ENCODE results near the gene HAUS2.

DNA sequence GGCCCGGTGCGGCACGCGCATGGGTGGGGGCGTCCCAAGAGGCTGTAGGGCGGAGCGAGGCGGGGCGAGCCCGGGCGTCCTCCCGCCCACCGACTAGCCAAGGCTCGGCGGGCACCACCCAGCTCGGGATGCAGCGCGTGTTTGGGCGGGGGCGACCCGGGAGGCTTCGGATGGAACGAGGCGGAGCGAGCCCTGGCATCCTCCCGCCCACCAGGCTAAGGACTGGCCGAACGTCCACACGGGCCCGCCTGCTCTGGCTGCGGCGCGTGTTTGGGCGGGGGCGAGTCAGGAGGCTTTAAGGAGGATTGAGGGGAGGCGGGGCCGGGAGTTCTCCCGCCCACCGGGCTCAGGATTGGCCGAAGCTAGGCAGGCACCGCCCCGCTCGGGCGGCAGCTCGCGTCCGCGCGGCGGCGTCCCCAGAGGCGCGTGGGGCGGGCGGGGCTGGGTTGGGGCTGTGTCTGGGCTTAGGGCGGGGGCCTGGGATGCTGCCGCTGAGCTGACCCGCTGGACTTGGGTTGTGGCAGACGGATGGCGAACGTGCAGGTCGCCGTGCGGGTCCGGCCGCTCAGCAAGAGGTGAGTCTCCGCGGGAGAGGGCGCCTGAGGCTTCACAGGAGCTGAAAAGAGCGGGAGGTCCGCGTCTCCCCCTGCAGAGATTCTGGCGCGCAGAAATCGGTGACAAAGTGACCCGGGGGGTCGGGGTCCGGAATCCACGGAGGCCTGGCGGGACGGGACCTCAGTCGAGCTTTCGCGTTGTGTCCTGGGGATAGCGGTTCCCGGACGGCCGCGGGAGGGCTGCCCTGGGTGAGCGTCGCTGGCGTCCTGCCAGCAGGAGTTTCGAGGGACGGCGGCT is 26.8 kb downstream of the HAUS2 start, which contains the start of gene STARD9:
- TF ChIP-seq, protein P1, sequence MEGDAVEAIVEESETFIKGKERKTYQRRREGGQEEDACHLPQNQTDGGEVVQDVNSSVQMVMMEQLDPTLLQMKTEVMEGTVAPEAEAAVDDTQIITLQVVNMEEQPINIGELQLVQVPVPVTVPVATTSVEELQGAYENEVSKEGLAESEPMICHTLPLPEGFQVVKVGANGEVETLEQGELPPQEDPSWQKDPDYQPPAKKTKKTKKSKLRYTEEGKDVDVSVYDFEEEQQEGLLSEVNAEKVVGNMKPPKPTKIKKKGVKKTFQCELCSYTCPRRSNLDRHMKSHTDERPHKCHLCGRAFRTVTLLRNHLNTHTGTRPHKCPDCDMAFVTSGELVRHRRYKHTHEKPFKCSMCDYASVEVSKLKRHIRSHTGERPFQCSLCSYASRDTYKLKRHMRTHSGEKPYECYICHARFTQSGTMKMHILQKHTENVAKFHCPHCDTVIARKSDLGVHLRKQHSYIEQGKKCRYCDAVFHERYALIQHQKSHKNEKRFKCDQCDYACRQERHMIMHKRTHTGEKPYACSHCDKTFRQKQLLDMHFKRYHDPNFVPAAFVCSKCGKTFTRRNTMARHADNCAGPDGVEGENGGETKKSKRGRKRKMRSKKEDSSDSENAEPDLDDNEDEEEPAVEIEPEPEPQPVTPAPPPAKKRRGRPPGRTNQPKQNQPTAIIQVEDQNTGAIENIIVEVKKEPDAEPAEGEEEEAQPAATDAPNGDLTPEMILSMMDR (IDR thresholded peaks at IDR 0.05; ENCODE audit: low read depth, low read length), result no peak
- peak; percentile 24 for TF ChIP-seq POLR2A (IDR thresholded peaks at IDR 0.05; ENCODE audit: extremely low read depth, insufficient read length)
- TF ChIP-seq MYC (IDR thresholded peaks at IDR 0.05; ENCODE audit: low read depth, low read length), result peak; percentile 80
- TF ChIP-seq, protein P2, sequence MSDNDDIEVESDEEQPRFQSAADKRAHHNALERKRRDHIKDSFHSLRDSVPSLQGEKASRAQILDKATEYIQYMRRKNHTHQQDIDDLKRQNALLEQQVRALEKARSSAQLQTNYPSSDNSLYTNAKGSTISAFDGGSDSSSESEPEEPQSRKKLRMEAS (IDR thresholded peaks at IDR 0.05; ENCODE audit: low read depth, low read length), result peak; percentile 84

All from NB4 (cell line).